ENCODE measurements around the gene POLR1G. TPM values are rescaled to one million over a fixed set of nuclear protein-coding genes. Genes with fewer than 3 reads are reported as not detected.

The POLR1G gene
- total and polyA plus RNA-seq, 9 of the 15 experiments (the other 6 are each of a cell fraction or from before 2014, with no cell fraction given), result 3.0 to 50.1 (median 27.4) TPM

GRCh38 chr19:45428384-45429231 lies 22.2 kb downstream of the POLR1G start (continued):
- no peak for TF ChIP-seq ZBTB5 (IDR thresholded peaks at IDR 0.05)
- TF ChIP-seq ZNF436 (CRISPR knock-in tag; IDR thresholded peaks at IDR 0.05), result no peak
- TF ChIP-seq BRD4 (IDR thresholded peaks at IDR 0.05), result peak; percentile 79
- peak; percentile 77 for TF ChIP-seq ZFX (CRISPR knock-in tag; IDR thresholded peaks at IDR 0.05)
- peak; percentile 15; the same call in 1 of the 2 replicates for TF ChIP-seq NBN (IDR thresholded peaks at IDR 0.05; ENCODE audit: low read depth)
- no peak for TF ChIP-seq ZNF75A (CRISPR knock-in tag; IDR thresholded peaks at IDR 0.05)
- no peak for TF ChIP-seq ESRRB (CRISPR knock-in tag; IDR thresholded peaks at IDR 0.05; ENCODE audit: borderline replicate concordance)
- no peak for TF ChIP-seq ZC3H8 (IDR thresholded peaks at IDR 0.05)
- TF ChIP-seq OTX1 (CRISPR knock-in tag; IDR thresholded peaks at IDR 0.05), result no peak
- peak; percentile 51; the same call in 1 of the 2 replicates for TF ChIP-seq SMAD4 (CRISPR knock-in tag; conservative IDR thresholded peaks at IDR 0.05)
- TF ChIP-seq CTBP1 (IDR thresholded peaks at IDR 0.05; ENCODE audit: borderline replicate concordance), result peak; percentile 54; the same call in 1 of the 2 replicates
- TF ChIP-seq ZNF609 (CRISPR knock-in tag; IDR thresholded peaks at IDR 0.05; ENCODE audit: borderline replicate concordance), result no peak
- no peak for TF ChIP-seq DACH1 (IDR thresholded peaks at IDR 0.05; ENCODE audit: partially characterized antibody)
- TF ChIP-seq FOS (IDR thresholded peaks at IDR 0.05; ENCODE audit: extremely low read depth, insufficient read length), result no peak
- TF ChIP-seq ZBTB11 (CRISPR knock-in tag; IDR thresholded peaks at IDR 0.05), result 0 out of 6 replicates have a peak, but pooled peaks of 1 of the 3 experiments have one; percentile 28
- no peak for TF ChIP-seq YBX1 (IDR thresholded peaks at IDR 0.05)
- TF ChIP-seq LCOR (CRISPR knock-in tag; IDR thresholded peaks at IDR 0.05), result no peak
- TF ChIP-seq KDM2B (CRISPR knock-in tag; IDR thresholded peaks at IDR 0.05), result peak; percentile 48; the same call in 1 of the 2 replicates

All from K562 (cell line).